Neural progenitor cell (in vitro differentiated cells): ENCODE results near the gene CDCA4. TPM values are rescaled to one million over a fixed set of nuclear protein-coding genes. Genes with fewer than 3 reads are reported as not detected.
A peak's percentile ranks its signal among the peaks of the same experiment; 100 is the strongest.

Experiments used
- DNase-seq: peaks from one replicate; pipeline ENCODE4 v3.0.0-alpha.2; 2016; ENCODE audit warnings: low spot score
- H2AFZ ChIP-seq: fragments of 200-600 bp; sonication (generic); replicated peaks from 2 replicates; pipeline ENCODE4 v1.6.1; 2016; ENCODE audit warnings: antibody characterized with exemption
- H3F3A ChIP-seq: fragments of 200-600 bp; sonication (generic); 2 replicates; pipeline ENCODE4 v1.6.1; 2016; ENCODE audit warnings: antibody characterized with exemption, low read depth
- H3K27ac ChIP-seq: fragments of 200-600 bp; sonication (generic); 2 replicates; pipeline ENCODE4 v1.5.1; 2016; ENCODE audit warnings: mild to moderate bottlenecking
- H3K27me3 ChIP-seq: fragments of 200-600 bp; sonication (generic); 2 replicates; pipeline ENCODE4 v1.6.1; 2016; ENCODE audit warnings: mild to moderate bottlenecking, moderate library complexity
- H3K36me3 ChIP-seq: fragments of 200-600 bp; sonication (generic); 2 replicates; pipeline ENCODE4 v1.5.1; 2016
- H3K4me1 ChIP-seq: fragments of 200-600 bp; sonication (generic); 2 replicates; pipeline ENCODE4 v1.6.1; 2016; ENCODE audit warnings: mixed run types
- H3K4me2 ChIP-seq: fragments of 200-600 bp; sonication (generic); 2 replicates; pipeline ENCODE4 v1.6.1; 2016
- H3K4me3 ChIP-seq: fragments of 200-600 bp; sonication (generic); 2 replicates; pipeline ENCODE4 v1.5.1; 2016
- H3K79me2 ChIP-seq: fragments of 200-600 bp; sonication (generic); 2 replicates; pipeline ENCODE4 v1.6.1; 2016; ENCODE audit warnings: low read depth
- H3K9ac ChIP-seq: fragments of 200-600 bp; sonication (generic); 2 replicates; pipeline ENCODE4 v1.6.1; 2016
- H3K9me3 ChIP-seq: fragments of 200-600 bp; sonication (generic); 2 replicates; pipeline ENCODE4 v1.5.1; 2016; ENCODE audit warnings: low read depth
- H4K20me1 ChIP-seq: fragments of 200-600 bp; sonication (generic); 2 replicates; pipeline ENCODE4 v1.6.1; 2016; ENCODE audit warnings: low read depth
- H3K27ac Mint-ChIP-seq: 3 replicates; pipeline ENCODE4 v1.8.0; 2021; ENCODE audit warnings: mixed read lengths
- H3K27me3 Mint-ChIP-seq: 2 replicates; pipeline ENCODE4 v1.8.0; 2022; ENCODE audit warnings: low read depth, mild to moderate bottlenecking, inconsistent platforms, moderate library complexity, mixed read lengths; ENCODE audit not compliant: insufficient read depth
- H3K36me3 Mint-ChIP-seq: 3 replicates; pipeline ENCODE4 v1.8.0; 2021; ENCODE audit warnings: mixed read lengths
- H3K4me1 Mint-ChIP-seq: 3 replicates; pipeline ENCODE4 v1.8.0; 2021; ENCODE audit warnings: mixed read lengths
- H3K4me3 Mint-ChIP-seq: 3 replicates; pipeline ENCODE4 v1.8.0; 2021; ENCODE audit warnings: mild to moderate bottlenecking, moderate library complexity, mixed read lengths
- H3K9me3 Mint-ChIP-seq: 3 replicates; pipeline ENCODE4 v1.8.0; 2020; ENCODE audit warnings: mixed read lengths
- CTCF ChIP-seq: fragments of 200-600 bp; sonication (generic); IDR thresholded peaks from 2 replicates; pipeline ENCODE4 v1.5.1; 2017; ENCODE audit warnings: antibody characterized with exemption, mild to moderate bottlenecking
- EZH2 ChIP-seq: fragments of 200-600 bp; sonication (generic); IDR thresholded peaks from 2 replicates; pipeline ENCODE4 v1.6.1; 2017; ENCODE audit warnings: antibody characterized with exemption, mild to moderate bottlenecking, moderate library complexity
- EZH2phosphoT487 ChIP-seq: fragments of 200-600 bp; sonication (generic); IDR thresholded peaks from 2 replicates; pipeline ENCODE4 v1.6.1; 2017; ENCODE audit warnings: antibody characterized with exemption
- total RNA-seq: library from RNA; depleted of rRNA; stranded (reverse); fragments of >200 nt; gene quantifications from 2 replicates; pipeline ENCODE4 v1.2.3, GENCODE V29; 2015; ENCODE audit warnings: low replicate concordance

CDCA4 gene
- total RNA-seq, 1 donor from 2014 or later, result 56.6 TPM

- H3K27me3 ChIP-seq, result peaks cover 33% of the 10 kb centered on the region
- peaks cover 1% of the 10 kb centered on the region for H3F3A ChIP-seq
- Mint-ChIP-seq H3K36me3 (no peaks in the 10 kb centered on the region), H3K27me3 (peaks cover 20% of the 10 kb centered on the region), H3K27ac (no peak overlapping the region), H3K4me3 (no peak overlapping the region), H3K4me1 (peaks cover 28% of the 10 kb centered on the region), H3K9me3 (no peaks in the 10 kb centered on the region)
- TF ChIP-seq EZH2 (no peak), EZH2phosphoT487 (no peak), CTCF (no peak)
- H3K4me2 ChIP-seq, result no peak overlapping the region
- no peak overlapping the region for H3K4me3 ChIP-seq
- H3K27ac ChIP-seq, result no peak overlapping the region
- no peak overlapping the region for H3K9ac ChIP-seq
- H2AFZ ChIP-seq, result no peak overlapping the region
- H4K20me1 ChIP-seq, result peaks cover 24% of the 10 kb centered on the region
- no peak for DNase-seq
- H3K79me2 ChIP-seq, result no peaks in the 10 kb centered on the region
- H3K9me3 ChIP-seq, result no peaks in the 10 kb centered on the region
- H3K4me1 ChIP-seq, result peaks cover 20% of the 10 kb centered on the region
- H3K36me3 ChIP-seq, result no peaks in the 10 kb centered on the region
Observed at GRCh38 chr14:104974146-104974541, 46.7 kb downstream of the CDCA4 start.

GRCh38 chr14:104973385-104974145 is 47.3 kb downstream of the CDCA4 start:
- Histone ChIP-seq H3K27me3 (peaks cover 27% of the 10 kb centered on the region), H3K9me3 (no peaks in the 10 kb centered on the region), H3K36me3 (no peaks in the 10 kb centered on the region), H3F3A (peaks cover 7% of the 10 kb centered on the region), H3K9ac (no peak overlapping the region), H4K20me1 (peaks cover 18% of the 10 kb centered on the region), H3K4me2 (no peak overlapping the region), H3K4me3 (no peak overlapping the region), H3K4me1 (peaks cover 20% of the 10 kb centered on the region), H3K27ac (no peak overlapping the region), H2AFZ (no peak overlapping the region), H3K79me2 (no peaks in the 10 kb centered on the region)
- Mint-ChIP-seq H3K4me1 (peaks cover 28% of the 10 kb centered on the region), H3K36me3 (no peaks in the 10 kb centered on the region), H3K4me3 (no peak overlapping the region), H3K27ac (no peak overlapping the region), H3K9me3 (no peaks in the 10 kb centered on the region), H3K27me3 (peaks cover 19% of the 10 kb centered on the region)
- TF ChIP-seq EZH2 (no peak), EZH2phosphoT487 (no peak), CTCF (no peak)
- peak; percentile 33 for DNase-seq

- Mint-ChIP-seq H3K9me3 (no peaks in the 10 kb centered on the region), H3K36me3 (no peaks in the 10 kb centered on the region), H3K4me1 (peaks cover 30% of the 10 kb centered on the region), H3K27ac (no peak overlapping the region), H3K27me3 (peaks cover 21% of the 10 kb centered on the region), H3K4me3 (no peak overlapping the region)
- no peaks in the 10 kb centered on the region for H3K79me2 ChIP-seq
- peaks cover 22% of the 10 kb centered on the region for H3K4me1 ChIP-seq
- no peak overlapping the region for H3K9ac ChIP-seq
- H3K36me3 ChIP-seq, result no peaks in the 10 kb centered on the region
- H3K4me2 ChIP-seq, result no peak overlapping the region
- peaks cover 16% of the 10 kb centered on the region for H4K20me1 ChIP-seq
- no peak overlapping the region for H3K27ac ChIP-seq
- H2AFZ ChIP-seq, result no peak overlapping the region
- peak; percentile 60 for DNase-seq
- no peaks in the 10 kb centered on the region for H3K9me3 ChIP-seq
- no peak overlapping the region for H3K4me3 ChIP-seq
- TF ChIP-seq CTCF (no peak), EZH2phosphoT487 (no peak), EZH2 (no peak)
- H3K27me3 ChIP-seq, result peaks cover 25% of the 10 kb centered on the region
- H3F3A ChIP-seq, result peaks cover 11% of the 10 kb centered on the region
Observed at GRCh38 chr14:104973135-104973384, 47.8 kb downstream of the CDCA4 start.
